Stimulated activated CD8-positive, alpha-beta memory T cell treated with anti-CD3 and anti-CD28 coated beads, Interleukin-12 subunit alpha, Interleukin-12 subunit beta, amount 100 ng/mL, for 24 hours (primary cell): Measurements from ENCODE around the gene CALHM6.

Experiments used
- DNase-seq: peaks from one replicate; pipeline ENCODE4 v3.0.0-alpha.2; 2020; ENCODE audit errors: extremely low read depth

CALHM6 gene

GRCh38 chr6:116445102-116445501 lies 16.1 kb upstream of the CALHM6 start:
- no peak for DNase-seq

GRCh38 chr6:116446399-116446798 lies 14.8 kb upstream of the CALHM6 start:
- DNase-seq = no peak

- no peak for DNase-seq
These were observed 14.1 kb upstream of the CALHM6 start for GRCh38 chr6:116447052-116447451.

- no peak for DNase-seq
These were observed 13.6 kb upstream of the CALHM6 start for GRCh38 chr6:116447496-116448011.

- no peak for DNase-seq
These were observed 11.6 kb upstream of the CALHM6 start for GRCh38 chr6:116449565-116449964.

GRCh38 chr6:116450185-116450710 lies 10.9 kb upstream of the CALHM6 start:
- no peak for DNase-seq

- DNase-seq = no peak
These were observed 10.1 kb upstream of the CALHM6 start for GRCh38 chr6:116450769-116451740.

- DNase-seq = no peak
These were observed 9.3 kb upstream of the CALHM6 start for GRCh38 chr6:116451916-116452315.

- no peak for DNase-seq
These were observed 8.6 kb upstream of the CALHM6 start for GRCh38 chr6:116452531-116452930.

GRCh38 chr6:116456106-116456505 lies 5.1 kb upstream of the CALHM6 start:
- no peak for DNase-seq

GRCh38 chr6:116456927-116457326 lies 4.2 kb upstream of the CALHM6 start:
- no peak for DNase-seq

GRCh38 chr6:116458264-116458663 lies 2.9 kb upstream of the CALHM6 start:
- no peak for DNase-seq

- DNase-seq = no peak
These were observed 1.2 kb upstream of the CALHM6 start for GRCh38 chr6:116459927-116460326.

GRCh38 chr6:116461932-116462885 lies 1.0 kb downstream of the CALHM6 start:
- no peak for DNase-seq

GRCh38 chr6:116463301-116463700 lies 2.1 kb downstream of the CALHM6 start:
- DNase-seq = no peak

- DNase-seq = no peak
These were observed 4.1 kb downstream of the CALHM6 start for GRCh38 chr6:116465246-116465645.

GRCh38 chr6:116467096-116467495 lies 5.9 kb downstream of the CALHM6 start:
- DNase-seq = no peak

GRCh38 chr6:116467514-116467913 lies 6.3 kb downstream of the CALHM6 start:
- DNase-seq = no peak

- no peak for DNase-seq
These were observed 7.1 kb downstream of the CALHM6 start for GRCh38 chr6:116468293-116468692.

- DNase-seq = no peak
These were observed 10.4 kb downstream of the CALHM6 start for GRCh38 chr6:116471531-116471930.

- no peak for DNase-seq
These were observed 11.5 kb downstream of the CALHM6 start for GRCh38 chr6:116472706-116473105.

GRCh38 chr6:116475141-116475540 lies 14.0 kb downstream of the CALHM6 start:
- DNase-seq = no peak
